ENCODE results near the gene TOMM5. TPM values are rescaled to one million over a fixed set of nuclear protein-coding genes. Genes with fewer than 3 reads are reported as not detected.

TOMM5 gene
- total and polyA plus RNA-seq, 5 donors from 2014 or later, result 31.9 to 198 (median 163) TPM

GRCh38 chr9:37559125-37559524 is 33.3 kb downstream of the TOMM5 start:
- H3K27me3 Mint-ChIP-seq, result no peaks in the 10 kb centered on the region
- Histone ChIP-seq H3K4me3 (ENCODE audit: low read depth, low read length) (no peak overlapping the region), H3K4me1 (ENCODE audit: control insufficient read depth, insufficient read depth, low read length, poor library complexity, severe bottlenecking) (no peaks in the 10 kb centered on the region), H3K27me3 (ENCODE audit: control insufficient read depth, insufficient read depth, low read length) (no peaks in the 10 kb centered on the region), H3K36me3 (ENCODE audit: control insufficient read depth, insufficient read depth, low read length) (no peaks in the 10 kb centered on the region), H3K9me3 (ENCODE audit: control insufficient read depth in 2 of 2, low read length in 2 of 2) (peaks cover 0 to 7% of the 10 kb centered on the region in 2 experiments), H3K27ac (ENCODE audit: insufficient read depth, low read length, poor library complexity, severe bottlenecking) (no peak overlapping the region)
- ATAC-seq (ENCODE audit: low read depth in 2 of 2) (no peak), DNase-seq (no peak)
- H3K27ac Mint-ChIP-seq, result no peak overlapping the region
- H3K4me1 Mint-ChIP-seq, result peaks cover 0 to 4% (median 0%) of the 10 kb centered on the region in 4 donors
- peaks cover 0 to 9% (median 4%) of the 10 kb centered on the region in 7 donors for H3K9me3 Mint-ChIP-seq
- no peak overlapping the region for H3K4me3 Mint-ChIP-seq
- peaks cover 10% of the 10 kb centered on the region for H3K36me3 Mint-ChIP-seq

GRCh38 chr9:37555786-37556185 is 36.6 kb downstream of the TOMM5 start:
- no peaks in the 10 kb centered on the region for H3K4me1 Mint-ChIP-seq
- ATAC-seq (ENCODE audit: low read depth in 2 of 2), result no peak
- no peaks in the 10 kb centered on the region for H3K27me3 ChIP-seq (ENCODE audit: control insufficient read depth, insufficient read depth, low read length)
- H3K4me3 Mint-ChIP-seq, result no peak overlapping the region
- no peak overlapping the region for H3K27ac Mint-ChIP-seq
- no peaks in the 10 kb centered on the region for H3K9me3 ChIP-seq (ENCODE audit: control insufficient read depth in 2 of 2, low read length in 2 of 2)
- H3K4me1 ChIP-seq (ENCODE audit: control insufficient read depth, insufficient read depth, low read length, poor library complexity, severe bottlenecking), result no peaks in the 10 kb centered on the region
- H3K27ac ChIP-seq (ENCODE audit: insufficient read depth, low read length, poor library complexity, severe bottlenecking), result no peak overlapping the region
- H3K27me3 Mint-ChIP-seq, result no peaks in the 10 kb centered on the region
- H3K9me3 Mint-ChIP-seq, result peaks cover 0 to 2% (median 0%) of the 10 kb centered on the region in 7 donors
- no peaks in the 10 kb centered on the region for H3K36me3 ChIP-seq (ENCODE audit: control insufficient read depth, insufficient read depth, low read length)
- H3K4me3 ChIP-seq (ENCODE audit: low read depth, low read length), result no peak overlapping the region
- DNase-seq, result no peak
- H3K36me3 Mint-ChIP-seq, result no peaks in the 10 kb centered on the region

- ATAC-seq (ENCODE audit: low read depth in 2 of 2), result no peak
- no peaks in the 10 kb centered on the region for H3K9me3 Mint-ChIP-seq
Observed at GRCh38 chr9:37554318-37554717, 38.1 kb downstream of the TOMM5 start.

GRCh38 chr9:37551888-37552287 is 40.5 kb downstream of the TOMM5 start:
- H3K9me3 ChIP-seq (ENCODE audit: control insufficient read depth in 2 of 2, low read length in 2 of 2), result no peaks in the 10 kb centered on the region
- H3K27ac ChIP-seq (ENCODE audit: insufficient read depth, low read length, poor library complexity, severe bottlenecking), result no peak overlapping the region
- no peaks in the 10 kb centered on the region for H3K36me3 ChIP-seq (ENCODE audit: control insufficient read depth, insufficient read depth, low read length)
- H3K4me1 Mint-ChIP-seq, result peaks cover 0 to 5% (median 2%) of the 10 kb centered on the region in 4 donors
- H3K36me3 Mint-ChIP-seq, result no peaks in the 10 kb centered on the region
- H3K27ac Mint-ChIP-seq, result peak overlapping the region in 1 of 3 donors; percentile 8
- no peak overlapping the region for H3K4me3 Mint-ChIP-seq
- ATAC-seq (ENCODE audit: low read depth in 2 of 2) (no peak), DNase-seq (no peak)
- no peak overlapping the region for H3K4me3 ChIP-seq (ENCODE audit: low read depth, low read length)
- H3K9me3 Mint-ChIP-seq, result no peaks in the 10 kb centered on the region
- no peaks in the 10 kb centered on the region for H3K27me3 ChIP-seq (ENCODE audit: control insufficient read depth, insufficient read depth, low read length)
- no peaks in the 10 kb centered on the region for H3K4me1 ChIP-seq (ENCODE audit: control insufficient read depth, insufficient read depth, low read length, poor library complexity, severe bottlenecking)
- H3K27me3 Mint-ChIP-seq, result peaks cover 12% of the 10 kb centered on the region

More at GRCh38 chr9:37554318-37554717, 38.1 kb downstream of the TOMM5 start:
- H3K4me1 ChIP-seq (ENCODE audit: control insufficient read depth, insufficient read depth, low read length, poor library complexity, severe bottlenecking), result no peaks in the 10 kb centered on the region
- no peak overlapping the region for H3K27ac Mint-ChIP-seq
- H3K27me3 ChIP-seq (ENCODE audit: control insufficient read depth, insufficient read depth, low read length), result no peaks in the 10 kb centered on the region
- no peak for DNase-seq
- no peaks in the 10 kb centered on the region for H3K9me3 ChIP-seq (ENCODE audit: control insufficient read depth in 2 of 2, low read length in 2 of 2)
- peaks cover 0 to 5% (median 0%) of the 10 kb centered on the region in 4 donors for H3K4me1 Mint-ChIP-seq
- H3K36me3 Mint-ChIP-seq, result no peaks in the 10 kb centered on the region
- H3K4me3 Mint-ChIP-seq, result no peak overlapping the region
- no peak overlapping the region for H3K4me3 ChIP-seq (ENCODE audit: low read depth, low read length)
- no peaks in the 10 kb centered on the region for H3K36me3 ChIP-seq (ENCODE audit: control insufficient read depth, insufficient read depth, low read length)
- no peaks in the 10 kb centered on the region for H3K27me3 Mint-ChIP-seq
- no peak overlapping the region for H3K27ac ChIP-seq (ENCODE audit: insufficient read depth, low read length, poor library complexity, severe bottlenecking)

GRCh38 chr9:37551468-37551867 is 40.9 kb downstream of the TOMM5 start:
- Histone ChIP-seq H3K27me3 (ENCODE audit: control insufficient read depth, insufficient read depth, low read length) (no peaks in the 10 kb centered on the region), H3K4me3 (ENCODE audit: low read depth, low read length) (no peak overlapping the region), H3K36me3 (ENCODE audit: control insufficient read depth, insufficient read depth, low read length) (no peaks in the 10 kb centered on the region), H3K9me3 (ENCODE audit: control insufficient read depth in 2 of 2, low read length in 2 of 2) (no peaks in the 10 kb centered on the region), H3K27ac (ENCODE audit: insufficient read depth, low read length, poor library complexity, severe bottlenecking) (no peak overlapping the region), H3K4me1 (ENCODE audit: control insufficient read depth, insufficient read depth, low read length, poor library complexity, severe bottlenecking) (no peaks in the 10 kb centered on the region)
- ATAC-seq (ENCODE audit: low read depth in 2 of 2), result no peak
- Mint-ChIP-seq H3K27me3 (peaks cover 12% of the 10 kb centered on the region), H3K9me3 (no peaks in the 10 kb centered on the region), H3K4me1 (peaks cover 0 to 5% (median 2%) of the 10 kb centered on the region in 4 donors), H3K27ac (peak overlapping the region in 1 of 3 donors; percentile 8), H3K36me3 (no peaks in the 10 kb centered on the region), H3K4me3 (no peak overlapping the region)
- DNase-seq, result no peak

- no peak for DNase-seq
- Mint-ChIP-seq H3K27me3 (peaks cover 16% of the 10 kb centered on the region), H3K27ac (no peak overlapping the region), H3K9me3 (no peaks in the 10 kb centered on the region), H3K4me3 (no peak overlapping the region), H3K4me1 (peaks cover 0 to 5% (median 2%) of the 10 kb centered on the region in 4 donors), H3K36me3 (no peaks in the 10 kb centered on the region)
- no peak overlapping the region for H3K4me3 ChIP-seq (ENCODE audit: low read depth, low read length)
- H3K36me3 ChIP-seq (ENCODE audit: control insufficient read depth, insufficient read depth, low read length), result no peaks in the 10 kb centered on the region
- no peaks in the 10 kb centered on the region for H3K9me3 ChIP-seq (ENCODE audit: control insufficient read depth in 2 of 2, low read length in 2 of 2)
- H3K27me3 ChIP-seq (ENCODE audit: control insufficient read depth, insufficient read depth, low read length), result no peaks in the 10 kb centered on the region
- no peak overlapping the region for H3K27ac ChIP-seq (ENCODE audit: insufficient read depth, low read length, poor library complexity, severe bottlenecking)
- ATAC-seq (ENCODE audit: low read depth in 2 of 2), result no peak
- H3K4me1 ChIP-seq (ENCODE audit: control insufficient read depth, insufficient read depth, low read length, poor library complexity, severe bottlenecking), result no peaks in the 10 kb centered on the region
Observed at GRCh38 chr9:37550781-37551180, 41.6 kb downstream of the TOMM5 start.

GRCh38 chr9:37549527-37549926 is 42.9 kb downstream of the TOMM5 start:
- H3K27ac Mint-ChIP-seq, result peak overlapping the region in 1 of 3 donors; percentile 61

GRCh38 chr9:37547328-37547878 is 45.0 kb downstream of the TOMM5 start:
- no peaks in the 10 kb centered on the region for H3K27me3 ChIP-seq (ENCODE audit: control insufficient read depth, insufficient read depth, low read length)
- ATAC-seq (ENCODE audit: low read depth in 2 of 2), result no peak
- H3K4me1 Mint-ChIP-seq, result peaks cover 0 to 5% (median 2%) of the 10 kb centered on the region in 4 donors
- no peaks in the 10 kb centered on the region for H3K9me3 ChIP-seq (ENCODE audit: control insufficient read depth in 2 of 2, low read length in 2 of 2)
- no peaks in the 10 kb centered on the region for H3K9me3 Mint-ChIP-seq
- no peaks in the 10 kb centered on the region for H3K4me1 ChIP-seq (ENCODE audit: control insufficient read depth, insufficient read depth, low read length, poor library complexity, severe bottlenecking)
- no peaks in the 10 kb centered on the region for H3K36me3 Mint-ChIP-seq
- no peak overlapping the region for H3K4me3 ChIP-seq (ENCODE audit: low read depth, low read length)
- no peak overlapping the region for H3K4me3 Mint-ChIP-seq
- no peak overlapping the region for H3K27ac Mint-ChIP-seq
- H3K27me3 Mint-ChIP-seq, result peaks cover 16% of the 10 kb centered on the region
- H3K27ac ChIP-seq (ENCODE audit: insufficient read depth, low read length, poor library complexity, severe bottlenecking), result no peak overlapping the region
- H3K36me3 ChIP-seq (ENCODE audit: control insufficient read depth, insufficient read depth, low read length), result no peaks in the 10 kb centered on the region
- no peak for DNase-seq

More at GRCh38 chr9:37549527-37549926, 42.9 kb downstream of the TOMM5 start:
- peaks cover 0 to 5% (median 2%) of the 10 kb centered on the region in 4 donors for H3K4me1 Mint-ChIP-seq
- no peaks in the 10 kb centered on the region for H3K9me3 Mint-ChIP-seq
- H3K4me1 ChIP-seq (ENCODE audit: control insufficient read depth, insufficient read depth, low read length, poor library complexity, severe bottlenecking), result no peaks in the 10 kb centered on the region
- H3K4me3 Mint-ChIP-seq, result no peak overlapping the region
- no peaks in the 10 kb centered on the region for H3K9me3 ChIP-seq (ENCODE audit: control insufficient read depth in 2 of 2, low read length in 2 of 2)
- H3K27ac ChIP-seq (ENCODE audit: insufficient read depth, low read length, poor library complexity, severe bottlenecking), result no peak overlapping the region
- no peaks in the 10 kb centered on the region for H3K36me3 ChIP-seq (ENCODE audit: control insufficient read depth, insufficient read depth, low read length)
- peaks cover 16% of the 10 kb centered on the region for H3K27me3 Mint-ChIP-seq
- ATAC-seq (ENCODE audit: low read depth in 2 of 2), result no peak
- no peak overlapping the region for H3K4me3 ChIP-seq (ENCODE audit: low read depth, low read length)
- no peaks in the 10 kb centered on the region for H3K27me3 ChIP-seq (ENCODE audit: control insufficient read depth, insufficient read depth, low read length)
- H3K36me3 Mint-ChIP-seq, result no peaks in the 10 kb centered on the region
- no peak for DNase-seq

All from CD4-positive, CD25-positive, alpha-beta regulatory T cell (primary cell).